Fibroblast of villous mesenchyme (primary cell): ENCODE data around the gene CLTA. TPM values are rescaled to one million over a fixed set of nuclear protein-coding genes. Genes with fewer than 3 reads are reported as not detected.
"Not testable (repeated sequence)": the region's sequence is repeated elsewhere in the genome, so short reads cannot be mapped to it uniquely, and the experiment has no call there.

Experiments
- DNase-seq: peaks from one replicate; pipeline ENCODE4 v3.0.0-alpha.2; 2010; ENCODE audit warnings: low read depth
- H3K4me3 ChIP-seq: 2 replicates; pipeline ENCODE4 v1.5.1; 2011; ENCODE audit warnings: low read depth, mild to moderate bottlenecking, low read length
- total RNA-seq: library from RNA; depleted of rRNA; stranded (reverse); fragments of >200 nt; gene quantifications from 2 replicates; pipeline ENCODE4 v1.2.3, GENCODE V29; 2012
- TF ChIP-seq, protein P1 (sequence below): IDR thresholded peaks from 2 replicates; pipeline ENCODE4 v1.5.1; 2012; ENCODE audit warnings: low read depth, mild to moderate bottlenecking, low read length; ENCODE audit not compliant: insufficient read depth

Gene CLTA
- total RNA-seq, 1 donor, result 194 TPM

DNA sequence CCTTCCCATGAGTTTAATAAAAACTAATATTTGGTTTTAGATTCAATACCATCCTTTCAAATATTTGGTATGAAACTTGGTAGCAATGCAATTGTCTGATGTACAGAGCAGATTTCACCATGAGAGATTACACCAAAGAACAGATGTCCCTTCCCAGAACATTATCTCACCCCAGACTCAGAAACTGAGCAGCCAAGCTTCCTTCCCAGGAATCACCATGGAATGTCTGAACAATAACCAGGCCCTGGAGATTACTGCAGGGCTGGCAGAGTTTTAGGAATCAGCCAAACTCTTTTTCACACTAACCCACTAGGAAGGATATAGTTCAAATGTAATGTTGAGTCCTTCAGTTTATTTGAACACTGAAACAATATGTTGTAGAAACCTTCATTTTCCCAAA, 23.9 kb downstream of the CLTA start:
- H3K4me3 ChIP-seq, result no peak overlapping the region
- TF ChIP-seq, protein P1, sequence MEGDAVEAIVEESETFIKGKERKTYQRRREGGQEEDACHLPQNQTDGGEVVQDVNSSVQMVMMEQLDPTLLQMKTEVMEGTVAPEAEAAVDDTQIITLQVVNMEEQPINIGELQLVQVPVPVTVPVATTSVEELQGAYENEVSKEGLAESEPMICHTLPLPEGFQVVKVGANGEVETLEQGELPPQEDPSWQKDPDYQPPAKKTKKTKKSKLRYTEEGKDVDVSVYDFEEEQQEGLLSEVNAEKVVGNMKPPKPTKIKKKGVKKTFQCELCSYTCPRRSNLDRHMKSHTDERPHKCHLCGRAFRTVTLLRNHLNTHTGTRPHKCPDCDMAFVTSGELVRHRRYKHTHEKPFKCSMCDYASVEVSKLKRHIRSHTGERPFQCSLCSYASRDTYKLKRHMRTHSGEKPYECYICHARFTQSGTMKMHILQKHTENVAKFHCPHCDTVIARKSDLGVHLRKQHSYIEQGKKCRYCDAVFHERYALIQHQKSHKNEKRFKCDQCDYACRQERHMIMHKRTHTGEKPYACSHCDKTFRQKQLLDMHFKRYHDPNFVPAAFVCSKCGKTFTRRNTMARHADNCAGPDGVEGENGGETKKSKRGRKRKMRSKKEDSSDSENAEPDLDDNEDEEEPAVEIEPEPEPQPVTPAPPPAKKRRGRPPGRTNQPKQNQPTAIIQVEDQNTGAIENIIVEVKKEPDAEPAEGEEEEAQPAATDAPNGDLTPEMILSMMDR, result no peak
- peak; percentile 82 for DNase-seq

GRCh38 chr9:36217256-36217968, 26.7 kb downstream of the CLTA start:
- TF ChIP-seq, protein P1, result no peak
- no peak for DNase-seq
- H3K4me3 ChIP-seq, result no peak overlapping the region

DNA sequence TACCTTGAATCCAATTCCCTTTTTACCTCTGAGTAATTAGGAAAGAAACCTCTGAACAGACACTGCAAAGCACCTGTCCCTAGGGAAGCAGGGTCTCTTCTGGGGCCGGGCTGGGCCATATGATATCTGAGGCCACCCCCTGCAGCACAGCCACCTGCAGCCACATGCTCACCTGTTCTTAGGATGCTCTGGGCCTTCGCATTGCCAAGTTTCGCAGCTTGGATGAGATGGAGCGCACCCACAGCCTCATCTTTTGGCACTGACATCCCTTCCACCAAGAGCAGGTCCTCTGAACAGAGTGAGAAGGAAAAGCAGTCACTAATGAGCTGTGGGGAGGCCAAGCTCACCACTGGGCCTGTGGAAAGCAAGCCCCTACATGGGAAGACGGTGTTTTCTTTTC, 27.3 kb downstream of the CLTA start:
- no peak overlapping the region for H3K4me3 ChIP-seq
- TF ChIP-seq, protein P1, result no peak
- DNase-seq, result no peak

GRCh38 chr9:36218411-36218901, 27.7 kb downstream of the CLTA start:
- no peak overlapping the region for H3K4me3 ChIP-seq
- TF ChIP-seq, protein P1, result no peak
- no peak for DNase-seq

DNA sequence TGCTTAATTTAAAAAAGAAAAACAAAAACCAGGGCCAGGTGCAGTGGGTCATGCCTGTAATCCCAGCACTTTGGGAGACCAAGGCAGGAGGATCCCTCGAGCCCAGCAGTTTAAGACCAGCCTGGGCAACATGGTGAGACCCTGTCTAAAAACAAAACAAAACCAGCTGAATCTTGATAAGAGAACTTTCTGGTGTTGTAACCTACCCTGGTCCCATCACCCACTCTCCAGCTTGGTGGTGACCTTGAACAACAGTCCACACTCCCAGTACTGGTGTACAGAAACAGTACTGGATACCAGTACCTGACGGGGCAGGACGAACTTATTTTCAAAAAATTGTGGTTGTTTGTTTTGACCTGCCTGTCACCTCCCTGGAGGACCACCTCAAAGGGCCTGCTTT, 30.9 kb downstream of the CLTA start:
- DNase-seq, result no peak
- H3K4me3 ChIP-seq, result no peak overlapping the region
- TF ChIP-seq, protein P1, result no peak

GRCh38 chr9:36222449-36222848, 31.7 kb downstream of the CLTA start:
- no peak overlapping the region for H3K4me3 ChIP-seq
- TF ChIP-seq, protein P1, result no peak
- no peak for DNase-seq

GRCh38 chr9:36237230-36237629, 46.5 kb downstream of the CLTA start:
- H3K4me3 ChIP-seq, result no peak overlapping the region
- TF ChIP-seq, protein P1, result no peak
- DNase-seq, result no peak

DNA sequence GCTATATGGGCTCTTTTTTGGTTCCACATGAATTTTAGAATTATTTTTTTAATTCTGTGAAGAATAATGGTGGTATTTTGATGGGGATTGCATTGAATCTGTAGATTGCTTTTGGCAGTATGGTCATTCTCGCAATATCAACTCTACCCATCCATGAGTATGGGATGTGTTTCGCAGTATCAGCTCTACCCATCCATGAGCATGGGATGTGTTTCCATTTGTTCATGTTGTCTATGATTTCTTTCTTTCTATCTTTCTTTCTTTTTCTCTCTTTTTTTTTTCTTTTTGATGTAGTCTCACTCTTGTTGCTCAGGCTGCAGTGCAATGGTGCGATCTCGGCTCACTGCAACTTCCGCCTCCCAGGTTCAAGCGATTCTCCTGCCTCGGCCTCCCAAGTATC, 48.5 kb downstream of the CLTA start:
- H3K4me3 ChIP-seq, DNase-seq: not testable (repeated sequence)

- not testable (repeated sequence) for H3K4me3 ChIP-seq, DNase-seq
These were observed 49.0 kb downstream of the CLTA start for GRCh38 chr9:36239675-36240074.
